GM18873 (cell line): ENCODE results near the gene EFNA2.

Experiments
- ATAC-seq: cut with Tn5 transposase; IDR thresholded peaks from one replicate; pipeline ENCODE4 v1.9.1; 2021; ENCODE audit warnings: mild to moderate bottlenecking, moderate library complexity, moderate number of reproducible peaks; ENCODE audit not compliant: unreplicated experiment, low FRiP score

EFNA2 gene

GRCh38 chr19:1248786-1249297, 36.8 kb upstream of the EFNA2 start:
- peak; percentile 9 for ATAC-seq

DNA sequence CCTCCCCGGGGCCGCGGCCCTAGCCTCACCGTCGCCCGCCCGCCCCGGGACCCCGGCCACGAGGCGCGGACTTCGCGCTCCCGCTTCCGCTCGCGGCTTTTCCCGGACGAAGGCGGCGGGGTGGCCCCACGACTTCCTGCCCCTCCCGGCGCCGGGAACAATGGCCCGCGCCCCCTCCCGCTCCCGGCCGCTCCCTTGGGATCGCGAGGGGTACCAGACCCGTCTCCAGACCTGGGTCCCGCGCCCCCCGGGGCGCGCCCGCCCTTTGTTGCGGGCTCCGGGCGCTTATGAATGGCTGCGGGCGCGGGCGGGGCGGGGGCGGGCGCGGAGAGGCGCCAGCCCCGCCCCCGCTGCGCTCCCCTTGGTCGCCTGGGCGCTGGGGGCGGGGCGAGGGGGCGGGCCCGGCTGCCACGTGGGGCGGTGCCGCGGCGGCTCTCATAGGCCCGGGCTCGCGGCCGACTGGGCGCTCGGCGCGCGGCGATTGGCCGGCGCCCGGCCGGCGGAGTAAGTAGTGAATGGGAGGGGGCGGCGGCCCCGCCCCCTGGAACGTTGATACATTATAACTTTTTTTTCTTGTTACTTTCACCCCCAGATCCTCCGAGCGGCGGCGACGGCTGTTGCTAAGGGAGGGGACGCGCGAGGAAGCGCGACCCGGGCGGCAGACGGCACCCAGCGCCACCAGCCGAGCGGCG, 36.2 kb upstream of the EFNA2 start:
- peak; percentile 49 for ATAC-seq

- no peak for ATAC-seq
Observed at GRCh38 chr19:1249990-1250436, 35.7 kb upstream of the EFNA2 start.

GRCh38 chr19:1250437-1251260, 35.0 kb upstream of the EFNA2 start:
- ATAC-seq: no peak

GRCh38 chr19:1251330-1252220, 34.1 kb upstream of the EFNA2 start:
- ATAC-seq: no peak

DNA sequence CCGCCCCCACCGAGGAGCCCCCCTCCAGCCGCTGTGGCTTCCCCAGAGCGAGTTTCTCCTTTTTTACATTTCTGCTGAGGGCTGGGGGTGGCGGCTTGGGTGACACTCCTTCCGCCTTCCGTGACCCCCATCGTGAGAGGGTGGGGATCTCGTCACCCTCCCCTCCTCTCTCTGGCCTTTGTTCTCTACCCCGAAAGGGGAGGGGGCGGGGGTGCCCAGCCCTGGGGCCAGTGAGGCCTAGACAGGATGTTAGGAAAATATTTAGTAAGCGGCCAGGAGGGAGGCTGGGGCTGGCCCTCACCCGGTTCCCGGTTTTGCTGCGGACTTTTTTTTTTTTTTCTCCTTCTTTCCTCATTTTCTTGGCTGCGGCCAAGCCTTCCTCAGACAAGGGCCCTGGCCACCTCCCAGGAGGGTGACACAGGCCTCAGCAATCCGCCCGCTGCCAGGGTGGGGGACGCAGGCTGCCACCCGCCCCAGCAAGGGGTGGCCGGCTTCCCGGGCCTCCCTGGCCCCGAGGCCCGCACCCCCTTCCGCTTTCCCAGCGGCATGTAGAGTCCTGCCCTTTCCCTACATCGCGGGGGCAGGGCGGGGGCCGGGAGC, 33.4 kb upstream of the EFNA2 start:
- no peak for ATAC-seq

GRCh38 chr19:1252821-1253513, 32.7 kb upstream of the EFNA2 start:
- ATAC-seq: no peak

DNA sequence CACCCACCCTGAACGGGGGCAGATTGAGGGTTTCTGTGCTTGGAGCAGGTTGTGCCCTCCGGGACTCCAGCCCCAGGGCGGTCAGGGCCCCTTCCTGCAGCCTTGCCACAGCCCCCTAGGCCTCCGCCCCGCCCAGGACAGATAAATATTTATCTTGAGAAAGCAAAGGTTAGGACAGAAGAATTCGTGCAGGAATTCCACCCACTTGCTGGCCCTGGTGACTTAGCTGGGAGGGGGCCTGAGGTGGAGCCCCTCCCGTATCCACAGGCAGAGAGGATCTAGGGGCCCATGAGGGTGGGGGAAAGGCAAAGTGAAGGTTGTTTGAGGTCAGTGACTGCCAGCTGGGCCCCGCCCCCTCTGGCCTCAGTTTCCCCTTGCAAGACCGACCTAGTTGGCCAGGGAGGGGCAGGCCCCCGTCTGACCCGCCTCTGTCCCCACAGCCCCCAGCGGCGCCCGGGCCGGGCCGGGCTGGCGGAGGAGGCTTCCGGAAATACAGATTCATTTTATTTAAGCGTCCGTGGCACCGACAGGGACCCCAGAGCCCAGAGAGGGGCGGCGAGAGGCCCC, 32.1 kb upstream of the EFNA2 start:
- ATAC-seq: no peak

- no peak for ATAC-seq
Observed at GRCh38 chr19:1254081-1254527, 31.6 kb upstream of the EFNA2 start.

DNA sequence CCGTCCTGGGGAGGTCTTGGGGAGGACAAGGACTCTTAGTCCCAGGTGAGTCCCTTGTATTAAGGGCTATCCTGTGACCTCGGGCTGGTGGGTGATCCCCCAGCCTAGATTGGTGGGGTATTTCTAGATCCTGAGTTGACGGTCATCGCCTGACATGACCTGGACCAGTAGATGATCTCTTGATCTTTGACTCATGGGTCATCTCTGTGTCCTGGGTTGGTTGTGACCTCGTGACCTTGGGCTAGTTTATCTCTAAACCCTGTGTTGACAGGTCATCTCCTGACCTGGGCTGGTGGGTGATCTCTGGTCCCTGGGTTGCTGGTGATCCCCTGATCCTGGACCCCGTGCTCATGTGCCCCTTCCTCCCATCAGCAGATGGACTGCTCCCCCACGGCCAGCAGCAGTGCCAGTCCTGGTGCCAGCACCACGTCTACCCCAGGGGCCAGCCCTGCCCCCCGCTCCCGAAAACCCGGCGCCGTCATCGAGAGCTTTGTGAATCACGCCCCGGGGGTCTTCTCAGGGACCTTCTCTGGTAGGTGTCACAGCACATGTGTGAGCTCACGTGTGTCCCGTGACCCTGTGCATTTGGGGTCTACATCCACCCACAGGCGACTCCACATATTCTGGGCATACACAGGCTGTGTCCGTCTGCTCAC, 31.0 kb upstream of the EFNA2 start:
- no peak for ATAC-seq

- ATAC-seq: no peak
Observed at GRCh38 chr19:1255186-1256161, 30.2 kb upstream of the EFNA2 start.

GRCh38 chr19:1256646-1257474, 28.8 kb upstream of the EFNA2 start:
- ATAC-seq: no peak

GRCh38 chr19:1257475-1258162, 28.1 kb upstream of the EFNA2 start:
- ATAC-seq: no peak

- no peak for ATAC-seq
Observed at GRCh38 chr19:1258163-1258492, 27.5 kb upstream of the EFNA2 start.

- no peak for ATAC-seq
Observed at GRCh38 chr19:1258707-1259205, 26.9 kb upstream of the EFNA2 start.

DNA sequence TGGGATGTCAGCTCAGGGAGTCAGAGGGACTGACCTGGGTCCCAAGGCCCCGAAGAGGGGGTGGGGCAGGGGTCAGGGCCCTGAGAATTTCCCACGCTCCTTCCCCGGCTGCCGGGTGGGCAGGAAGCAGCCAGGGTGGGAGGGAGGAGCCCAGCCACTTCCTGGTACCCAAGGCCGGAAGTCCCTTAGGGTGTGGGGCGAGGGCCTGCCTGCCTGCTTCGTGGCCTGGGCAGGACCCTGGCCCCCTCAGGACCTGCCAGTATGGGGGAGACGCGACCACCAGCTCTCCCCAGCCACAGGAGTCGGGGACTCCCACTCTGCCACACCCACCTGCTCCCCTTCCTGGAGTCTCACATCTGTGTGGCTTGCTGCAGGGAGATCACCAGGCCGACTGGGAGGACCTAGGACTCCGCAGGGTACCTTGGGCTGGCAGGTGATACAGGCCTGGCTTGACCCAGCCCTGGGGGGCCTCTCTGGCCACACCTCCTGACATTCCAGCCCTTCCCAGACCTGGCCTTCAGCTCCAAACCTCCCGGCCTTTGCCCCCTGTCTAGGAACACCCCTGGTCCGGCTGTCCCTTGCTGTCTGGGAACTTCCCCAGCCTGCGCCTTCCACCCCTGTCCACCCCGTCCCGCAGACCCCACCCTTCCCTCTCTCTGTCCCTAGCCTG, 26.3 kb upstream of the EFNA2 start:
- ATAC-seq: peak; percentile 27
